Omental fat pad (tissue), 4 donors: ENCODE results near the gene VCP. TPM values are rescaled to one million over a fixed set of nuclear protein-coding genes. Genes with fewer than 3 reads are reported as not detected.
A peak's percentile ranks its signal among the peaks of the same experiment; 100 is the strongest.

Experiments used
- ATAC-seq: fragments of 150-250 bp; one replicate; pipeline ENCODE4 v1.9.1; 2016; ENCODE audit warnings: mild to moderate bottlenecking, moderate library complexity; ENCODE audit not compliant: low FRiP score
- DNase-seq: peaks from one replicate; pipeline ENCODE4 v3.0.0-alpha.2; 2019; ENCODE audit warnings: low spot score
- total RNA-seq, 4 donors: library from RNA; depleted of rRNA; stranded (reverse); fragments of >200 nt; gene quantifications; one replicate each; pipeline ENCODE4 v1.1.0, GENCODE V29; 2016
- TF ChIP-seq, protein P1 (sequence below), 3 donors: fragments of 450-650 bp; IDR thresholded peaks; one replicate each; pipeline ENCODE4 v1.5.1; 2016 to 2017; ENCODE audit warnings: antibody characterized with exemption in 3 of 3, mild to moderate bottlenecking in 3 of 3, moderate library complexity in 2 of 3

VCP gene
- total RNA-seq, 4 donors from 2014 or later, result 175 to 317 (median 207) TPM

DNA sequence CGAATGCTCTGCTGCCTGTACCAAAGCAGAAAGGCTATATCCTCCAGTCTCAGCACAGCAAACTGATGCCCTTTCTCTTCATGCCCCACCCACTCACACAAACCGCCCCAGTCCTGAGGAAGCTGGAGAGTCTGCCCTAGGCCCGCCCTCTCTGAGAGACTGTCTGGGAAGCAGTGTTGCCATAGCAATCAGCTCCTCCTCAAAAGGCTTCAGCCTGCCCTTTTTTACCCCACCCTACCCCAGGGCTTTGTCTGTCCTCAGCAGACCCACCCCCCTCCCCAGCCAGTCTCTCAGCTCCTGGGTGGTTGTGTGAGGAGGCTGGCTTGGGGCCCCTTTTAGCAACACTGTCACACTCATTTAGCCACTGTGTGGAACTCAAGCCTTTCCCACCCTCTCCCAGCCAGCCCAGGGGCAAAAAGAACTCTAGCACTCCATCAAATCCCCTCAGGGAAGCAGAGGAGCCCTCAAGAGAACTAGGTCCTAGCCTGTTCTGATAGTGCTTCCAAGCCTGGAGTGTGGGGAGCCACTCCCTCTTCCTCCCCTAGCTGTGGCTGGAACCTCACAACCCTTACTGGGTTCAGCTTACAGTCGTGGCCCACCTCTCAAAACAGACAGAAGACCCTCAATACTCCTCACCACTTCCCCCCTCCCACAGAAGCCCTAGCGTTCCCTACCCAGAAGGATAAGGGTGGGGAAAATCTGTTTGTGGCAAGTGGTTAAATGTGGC lies 41.9 kb upstream of the VCP start:
- ATAC-seq (peak; percentile 26), DNase-seq (peak; percentile 39)
- TF ChIP-seq, protein P1, sequence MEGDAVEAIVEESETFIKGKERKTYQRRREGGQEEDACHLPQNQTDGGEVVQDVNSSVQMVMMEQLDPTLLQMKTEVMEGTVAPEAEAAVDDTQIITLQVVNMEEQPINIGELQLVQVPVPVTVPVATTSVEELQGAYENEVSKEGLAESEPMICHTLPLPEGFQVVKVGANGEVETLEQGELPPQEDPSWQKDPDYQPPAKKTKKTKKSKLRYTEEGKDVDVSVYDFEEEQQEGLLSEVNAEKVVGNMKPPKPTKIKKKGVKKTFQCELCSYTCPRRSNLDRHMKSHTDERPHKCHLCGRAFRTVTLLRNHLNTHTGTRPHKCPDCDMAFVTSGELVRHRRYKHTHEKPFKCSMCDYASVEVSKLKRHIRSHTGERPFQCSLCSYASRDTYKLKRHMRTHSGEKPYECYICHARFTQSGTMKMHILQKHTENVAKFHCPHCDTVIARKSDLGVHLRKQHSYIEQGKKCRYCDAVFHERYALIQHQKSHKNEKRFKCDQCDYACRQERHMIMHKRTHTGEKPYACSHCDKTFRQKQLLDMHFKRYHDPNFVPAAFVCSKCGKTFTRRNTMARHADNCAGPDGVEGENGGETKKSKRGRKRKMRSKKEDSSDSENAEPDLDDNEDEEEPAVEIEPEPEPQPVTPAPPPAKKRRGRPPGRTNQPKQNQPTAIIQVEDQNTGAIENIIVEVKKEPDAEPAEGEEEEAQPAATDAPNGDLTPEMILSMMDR (IDR thresholded peaks at IDR 0.05), result no peak

DNA sequence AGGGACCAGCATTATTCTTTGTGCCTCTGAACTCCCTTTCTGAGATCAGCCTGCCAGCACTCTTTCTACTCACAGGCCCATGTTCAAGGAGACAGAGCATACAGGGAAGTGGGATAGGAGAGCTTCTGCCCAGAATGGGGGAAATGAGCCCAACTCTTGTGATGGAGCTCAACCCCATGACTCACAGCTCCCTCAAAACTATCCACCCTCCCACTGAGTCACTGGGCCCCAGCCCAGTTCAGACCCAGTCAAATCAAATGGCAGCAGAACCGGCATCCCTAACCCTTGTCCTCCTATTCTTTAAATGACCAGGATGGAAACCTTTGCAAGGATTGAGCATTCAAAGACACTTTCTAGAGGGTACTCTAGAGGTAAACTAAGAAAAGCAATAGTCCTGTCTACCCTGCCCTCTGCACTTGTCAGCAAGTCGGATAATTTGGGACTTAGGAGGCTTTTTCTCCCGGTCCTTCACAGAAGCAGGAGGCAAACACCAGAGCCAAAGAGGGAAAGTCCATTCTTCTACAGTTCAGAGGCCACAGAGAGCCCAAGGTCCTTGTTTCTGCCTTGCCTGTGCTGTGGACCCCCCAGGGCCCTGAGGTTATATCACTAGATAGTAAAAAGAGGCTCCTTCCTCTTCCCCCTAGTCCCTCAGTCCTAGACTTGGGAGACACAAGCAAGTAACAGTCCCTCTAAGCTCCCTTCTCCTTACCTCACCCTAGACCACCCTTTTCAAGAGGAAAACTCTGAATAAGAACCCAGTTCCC lies 40.0 kb upstream of the VCP start:
- no peak for ATAC-seq
- TF ChIP-seq, protein P1 (IDR thresholded peaks at IDR 0.05), result no peak
- no peak for DNase-seq

DNA sequence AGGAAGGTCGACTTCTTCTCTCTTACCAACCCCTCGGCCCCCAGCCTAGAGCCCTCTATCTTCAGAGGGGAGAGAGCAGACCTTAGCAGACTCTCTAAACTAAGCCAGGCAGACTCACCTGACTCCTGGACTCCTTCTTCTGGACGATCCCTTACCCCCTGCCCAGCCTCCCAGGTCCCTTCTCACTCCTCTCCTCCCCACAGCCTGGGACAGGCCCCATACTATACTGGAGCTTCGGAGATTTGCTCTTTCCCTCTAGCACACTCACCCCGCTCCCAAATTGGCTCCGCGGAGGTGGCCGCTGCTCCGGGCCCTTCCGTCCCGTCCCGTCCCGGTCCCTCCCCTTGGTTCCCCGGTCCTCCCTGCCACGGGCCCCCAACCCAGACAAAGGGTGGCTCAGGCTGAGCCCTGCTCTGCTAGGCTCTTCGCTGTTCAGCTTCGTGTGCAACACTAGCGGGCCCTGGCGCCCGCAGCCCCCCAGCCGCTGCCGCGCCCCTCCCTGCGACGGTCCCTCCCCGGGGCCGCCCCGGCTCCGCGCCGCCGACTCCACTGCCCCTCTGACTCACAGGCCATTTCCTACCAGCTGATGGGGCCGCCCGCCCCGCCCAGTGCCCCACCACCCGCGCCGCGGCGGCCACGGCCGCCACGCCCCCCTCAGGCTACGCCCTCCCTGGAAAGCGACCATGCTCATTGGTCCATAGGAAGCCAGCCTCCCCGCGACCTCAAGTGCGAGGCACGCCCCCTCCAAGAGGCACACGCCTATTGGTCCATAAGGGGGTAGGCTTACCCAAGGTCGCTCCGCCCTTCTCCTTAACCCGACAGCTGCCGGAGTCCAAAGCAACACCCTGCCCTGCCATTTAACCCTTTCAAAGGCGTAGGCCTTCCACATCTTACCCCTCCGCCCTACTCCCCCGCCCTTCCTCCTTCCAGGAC lies 38.8 kb upstream of the VCP start:
- TF ChIP-seq, protein P1 (IDR thresholded peaks at IDR 0.05), result no peak
- ATAC-seq (peak; percentile 75), DNase-seq (peak; percentile 88)

DNA sequence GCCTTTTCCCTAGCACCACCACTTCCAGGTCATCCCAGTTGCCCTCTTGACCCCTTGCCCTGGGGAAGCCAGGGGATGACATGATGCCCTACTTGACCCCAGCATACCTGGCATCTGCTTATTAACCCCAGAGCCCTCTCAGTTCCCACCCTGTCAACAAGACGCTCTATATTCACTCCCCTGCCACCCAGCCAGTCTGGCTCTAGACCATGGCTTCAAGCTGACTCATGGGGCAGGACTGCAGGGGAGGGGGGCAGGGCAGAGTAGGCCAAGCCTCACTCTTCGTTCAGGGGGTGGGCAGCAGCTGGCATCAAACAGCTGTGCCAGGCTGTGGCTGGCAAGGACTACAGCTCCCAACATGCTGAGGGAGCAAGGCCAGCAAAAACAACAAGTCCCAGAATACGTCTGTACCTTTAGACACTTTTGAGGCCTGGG lies 37.9 kb upstream of the VCP start:
- DNase-seq (no peak), ATAC-seq (peak; percentile 20)
- TF ChIP-seq, protein P1 (IDR thresholded peaks at IDR 0.05), result no peak

DNA sequence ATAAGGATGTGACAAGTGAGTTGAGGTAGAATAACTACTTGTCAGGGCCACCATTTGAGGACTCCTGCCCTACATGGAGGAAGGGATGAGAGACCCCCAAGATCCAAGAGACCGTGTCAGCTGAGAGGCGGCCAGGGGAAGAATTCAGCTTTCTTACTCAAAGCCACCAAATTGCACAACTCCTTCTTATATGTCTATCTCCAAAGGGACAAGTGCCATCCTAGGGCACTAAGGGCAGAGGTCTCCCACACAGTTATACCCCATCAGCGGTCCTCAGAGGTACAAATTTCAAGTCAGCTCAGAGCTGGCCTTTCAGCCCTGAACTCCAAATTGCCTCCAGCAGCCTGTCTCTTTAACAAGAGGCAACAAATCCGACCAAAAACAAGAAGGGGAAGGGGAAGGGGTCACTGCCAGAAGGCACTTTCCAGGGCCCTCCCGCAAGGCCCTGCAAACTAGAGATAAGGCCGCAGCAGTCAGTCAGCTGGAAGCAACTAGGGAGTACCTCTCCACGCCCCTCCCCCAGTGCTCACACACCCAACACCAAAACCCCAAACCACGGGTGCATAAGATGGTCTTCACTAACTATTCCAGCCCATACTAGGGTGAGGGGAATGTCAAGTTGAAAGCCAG lies 36.6 kb upstream of the VCP start:
- TF ChIP-seq, protein P1 (IDR thresholded peaks at IDR 0.05), result no peak
- ATAC-seq (no peak), DNase-seq (no peak)

DNA sequence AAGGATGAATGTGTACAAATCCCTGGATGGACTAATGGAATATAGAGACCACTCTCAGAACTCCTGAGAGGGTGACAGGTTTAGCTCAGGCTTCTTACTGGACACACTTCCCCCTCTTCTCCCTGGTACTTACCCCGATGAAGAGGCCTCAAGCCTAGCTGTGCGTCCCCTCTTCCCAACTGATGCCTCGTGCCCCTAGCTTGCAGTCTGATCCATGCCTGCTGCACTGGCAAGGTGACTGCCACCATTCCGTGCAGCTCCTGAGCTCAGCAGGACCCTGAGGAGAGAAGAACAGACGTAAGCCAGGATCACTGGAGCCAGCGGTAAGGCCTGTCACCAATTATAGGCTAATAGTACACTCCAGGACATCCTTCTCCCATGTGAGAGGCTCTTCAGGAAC lies 36.0 kb upstream of the VCP start:
- no peak for DNase-seq
- TF ChIP-seq, protein P1 (IDR thresholded peaks at IDR 0.05), result no peak
- no peak for ATAC-seq
